K562 (cell line): ENCODE measurements around the gene DDC. TPM values are rescaled to one million over a fixed set of nuclear protein-coding genes. Genes with fewer than 3 reads are reported as not detected.

Source experiments
- ATAC-seq: fragments of 200-7000 bp; cut with Tn5 transposase; 3 replicates; pipeline ENCODE4 v1.9.1; 2020; ENCODE audit warnings: moderate library complexity
- BruUV-seq: library from RNA; stranded (reverse); fragments of 400-500 nt; replicated peaks from 2 replicates; lab custom pipeline; 2021; lab: Mats Ljungman, UMichigan
- CTCF ChIA-PET: fragments of 300-600 bp; formaldehyde crosslinking; extraction: SDS; loops from one replicate; lab custom pipeline; 2021; ENCODE audit warnings: low intra/inter-chr PET ratio; lab: Yijun Ruan, JAX
- POLR2A ChIA-PET: fragments of 300-600, 350-650 bp; sonication (Branson Sonifier 250); formaldehyde crosslinking; extraction: SDS; loops from one replicate; lab custom pipeline; 2021; ENCODE audit warnings: antibody characterized with exemption, inconsistent platforms; lab: Yijun Ruan, JAX
- DNase-seq, 4 experiments: peaks; one replicate each; pipeline versions ENCODE4 v3.0.0 to v3.0.0-alpha.2; 2011 to 2018; ENCODE audit warnings: low spot score in 3 of 4, mixed read lengths in 3 of 4; ENCODE audit errors: extremely low read depth in 1 of 4
- FAIRE-seq: peaks from 2 replicates; lab custom pipeline; 2011; peaks lifted over from hg19 to GRCh38; lab: Jason Lieb, UNC
- H2AFZ ChIP-seq: 2 replicates; pipeline ENCODE4 v1.6.0; 2011; ENCODE audit warnings: low read depth, low read length, control low read depth, inconsistent platforms
- H3K27ac ChIP-seq: fragments of 200-600 bp; 3 replicates; pipeline ENCODE4 v1.8.0; 2011; ENCODE audit warnings: low read depth, mild to moderate bottlenecking, control low read depth, inconsistent platforms, low read length, moderate library complexity, mixed read lengths; ENCODE audit errors: extremely low read depth
- H3K27me3 ChIP-seq, 2 experiments: fragments of 300-600 bp in 1 of 2; 2 replicates in 1 of 2; 3 replicates in 1 of 2; pipeline versions ENCODE4 v1.6.0 to v1.8.0; 2011; ENCODE audit warnings: inconsistent platforms in 2 of 2, low read length in 2 of 2, mild to moderate bottlenecking in 1 of 2, mixed read lengths in 1 of 2, moderate library complexity in 1 of 2; ENCODE audit not compliant: control insufficient read depth in 2 of 2, insufficient read depth in 2 of 2
- H3K36me3 ChIP-seq: fragments of 300-600 bp; 3 replicates; pipeline ENCODE4 v1.8.0; 2011; ENCODE audit warnings: mild to moderate bottlenecking, low read length, inconsistent platforms; ENCODE audit not compliant: control insufficient read depth, insufficient read depth
- H3K4me1 ChIP-seq, 2 experiments: fragments of 200-600 bp in 1 of 2; replicated peaks in 1 of 2; 2 replicates in 1 of 2; 3 replicates in 1 of 2; pipeline versions ENCODE4 v1.5.1 to v1.8.0; 2011; ENCODE audit warnings: inconsistent platforms in 2 of 2, low read length in 2 of 2, mild to moderate bottlenecking in 1 of 2, mixed read lengths in 1 of 2, moderate library complexity in 1 of 2; ENCODE audit not compliant: control insufficient read depth in 2 of 2, insufficient read depth in 2 of 2
- H3K4me2 ChIP-seq: 2 replicates; pipeline ENCODE4 v1.6.1; 2011; ENCODE audit warnings: low read length, control low read depth, inconsistent platforms, mixed read lengths; ENCODE audit not compliant: insufficient read depth
- H3K4me3 ChIP-seq: fragments of 200-600 bp; sonication (generic), shearing (Covaris generic); 2 replicates; pipeline ENCODE4 v1.5.1; 2016; ENCODE audit warnings: control low read depth, inconsistent platforms
- H3K79me2 ChIP-seq: fragments of 200-600 bp; 3 replicates; pipeline ENCODE4 v1.8.0; 2011; ENCODE audit warnings: low read length, inconsistent platforms; ENCODE audit not compliant: control insufficient read depth, insufficient read depth
- H3K9ac ChIP-seq, 2 experiments: 2 replicates each; pipeline versions ENCODE4 v1.6.0 to v1.6.1; 2011; ENCODE audit warnings: low read depth in 2 of 2, low read length in 2 of 2, control low read depth in 1 of 2, inconsistent platforms in 1 of 2, mild to moderate bottlenecking in 1 of 2, mixed read lengths in 1 of 2; ENCODE audit not compliant: insufficient read depth in 1 of 2
- H3K9me1 ChIP-seq: one replicate; pipeline ENCODE4 v1.6.0; 2011; ENCODE audit warnings: inconsistent platforms, mild to moderate bottlenecking, low read length, moderate library complexity; ENCODE audit not compliant: control insufficient read depth, insufficient read depth
- H3K9me3 ChIP-seq: replicated peaks from 2 replicates; pipeline ENCODE4 v1.5.1; 2011; ENCODE audit warnings: low read depth, low read length, inconsistent platforms; ENCODE audit not compliant: control insufficient read depth, insufficient read depth
- H4K20me1 ChIP-seq: replicated peaks from 2 replicates; pipeline ENCODE4 v1.6.1; 2011; ENCODE audit warnings: low read length, inconsistent platforms, mixed read lengths; ENCODE audit not compliant: control insufficient read depth, insufficient read depth
- BRF2 ChIP-seq: IDR thresholded peaks from 3 replicates; pipeline ENCODE4 v1.6.1; 2011; ENCODE audit warnings: borderline replicate concordance, mild to moderate bottlenecking; ENCODE audit not compliant: insufficient read length, insufficient read depth
- CBFB ChIP-seq: sonication (generic); formaldehyde crosslinking; IDR thresholded peaks from 2 replicates; pipeline ENCODE4 v1.4.0; 2020; ENCODE audit warnings: mild to moderate bottlenecking, missing genetic modification reagents
- HDAC2 ChIP-seq: fragments of 450-650 bp; IDR thresholded peaks from 2 replicates; pipeline ENCODE4 v1.6.1; 2016; ENCODE audit warnings: mild to moderate bottlenecking
- ZNF316 ChIP-seq: fragments of 450-650 bp; IDR thresholded peaks from 2 replicates; pipeline ENCODE4 v1.6.1; 2016
- ZNF644 ChIP-seq: fragments of 200-800 bp; sonication (Bioruptor generic); IDR thresholded peaks from 2 replicates; pipeline ENCODE4 v1.6.1; 2016; ENCODE audit warnings: low read depth, missing genetic modification characterization, missing compliant biosample characterization
- ZNF830 ChIP-seq: fragments of 250-450 bp; sonication (Bioruptor Pico); IDR thresholded peaks from 2 replicates; pipeline ENCODE4 v1.5.0; 2021; ENCODE audit warnings: mild to moderate bottlenecking
- WGBS: fragments of 100-300 bp; shearing (Covaris generic); methylation state at CpG from one replicate; pipeline ENCODE4 v1.1.6; 2016; ENCODE audit warnings: low coverage, mixed read lengths; ENCODE audit not compliant: insufficient coverage; ENCODE audit errors: missing lambda C conversion rate; 5-methylcytosine and 5-hydroxymethylcytosine counted together
- in situ Hi-C: fragments of 300-500 bp; cut with MboI; formaldehyde crosslinking; loops from 4 replicates; pipeline ENCODE4 v1.15.0; 2018; ENCODE audit warnings: inconsistent platforms, mixed read lengths
- intact Hi-C: fragments of 100-400 bp; cut with micrococcal nuclease; formaldehyde crosslinking; loops from 2 replicates; pipeline ENCODE4 v1.14.2; 2022
- polyA plus RNA-seq, 8 experiments: library from polyadenylated mRNA; depleted of rRNA in 4 of 8; stranded (reverse) in 5 of 8; unstranded in 3 of 8; fragments of >200 nt; fragmentation: Nextera tagmentation in 2 of 8; fragmentation: Illumina TruSeq in 1 of 8; extraction: Ambion mirVana in 2 of 8; extraction: Trizol in 1 of 8; gene quantifications; 2 replicates each; pipeline versions ENCODE4 v1.2.1 to v1.2.3, GENCODE V29; 2011 to 2014; ENCODE audit warnings: inconsistent platforms in 1 of 8, missing spikeins in 1 of 8
- total RNA-seq, 7 experiments: library from RNA; depleted of rRNA in 6 of 7; stranded (reverse); fragments of >200 nt in 6 of 7; fragmentation: Illumina TruSeq in 2 of 7; extraction: Trizol in 2 of 7; gene quantifications; 2 replicates each; pipeline versions ENCODE4 v1.2.1 to v1.2.3, GENCODE V29; 2011 to 2021; ENCODE audit warnings: low replicate concordance in 1 of 7

Gene DDC
- total and polyA plus RNA-seq, 9 of the 15 experiments (the other 6 are each of a cell fraction or from before 2014, with no cell fraction given), result not detected

GRCh38 chr7:50565977-50566376, 772 bp upstream of the DDC start (continued):
- TF ChIP-seq ZNF644 (tag) (no peak), HDAC2 (no peak), ZNF316 (no peak)

GRCh38 chr7:50565559-50565916, 333 bp upstream of the DDC start:
- no peaks in the 10 kb centered on the region for H3K36me3 ChIP-seq
- no peak overlapping the region for H3K27ac ChIP-seq
- no peaks in the 10 kb centered on the region for H3K9me3 ChIP-seq
- no peak overlapping the region for H3K4me2 ChIP-seq
- DNase-seq, result no peak
- H3K79me2 ChIP-seq, result no peaks in the 10 kb centered on the region
- no peaks in the 10 kb centered on the region for H3K9me1 ChIP-seq
- FAIRE-seq, result no peak
- intact Hi-C loops, result loop anchor here (10.0 kb wide), 1 partner anchor 471 kb away; the partner anchor contains the start of gene ZPBP
- H3K9ac ChIP-seq, result no peak overlapping the region
- TF ChIP-seq CBFB, result no peak
- no peak for TF ChIP-seq BRF2
- no peak for TF ChIP-seq ZNF830 (CRISPR knock-in tag)
- TF ChIP-seq, all 486 proteins: peak for 0
- ATAC-seq, result no peak
- 4% methylated on average over 2 of the region's 2 CpGs for WGBS
- no peak overlapping the region for H2AFZ ChIP-seq
- BruUV-seq, result no TSS peak
- no peaks in the 10 kb centered on the region for H3K4me1 ChIP-seq
- H3K4me3 ChIP-seq, result no peak overlapping the region
- ChIA-PET CTCF (no interaction called here), POLR2A (interaction anchor here (0.6 to 0.9 kb wide), 2 partner anchors 10 to 79 kb away, joined by 3 read pairs; no protein-coding TSS in a partner anchor)
- in situ Hi-C loops, result no loop called here
- peaks cover 5% of the 10 kb centered on the region; the same call in 1 of the 2 replicates for H4K20me1 ChIP-seq
- H3K27me3 ChIP-seq, result peaks cover 10 to 40% of the 10 kb centered on the region in 2 experiments; a peak in 4 of 5 replicates
